SK-N-SH (cell line): ENCODE data around the gene B2M.

Experiments
- CHD2 ChIP-seq: fragments of 150-350 bp; IDR thresholded peaks from 2 replicates; pipeline ENCODE4 v1.6.1; 2018; ENCODE audit warnings: low read length; ENCODE audit not compliant: partially characterized antibody
- TF ChIP-seq, protein P1 (sequence below): fragments of 200-600 bp; sonication (generic); IDR thresholded peaks from 2 replicates; pipeline ENCODE4 v1.6.1; 2017; ENCODE audit warnings: antibody characterized with exemption, mild to moderate bottlenecking, moderate library complexity

GRCh38 chr15:44735482-44736180, 24.3 kb downstream of the B2M start:
- TF ChIP-seq, protein P1, sequence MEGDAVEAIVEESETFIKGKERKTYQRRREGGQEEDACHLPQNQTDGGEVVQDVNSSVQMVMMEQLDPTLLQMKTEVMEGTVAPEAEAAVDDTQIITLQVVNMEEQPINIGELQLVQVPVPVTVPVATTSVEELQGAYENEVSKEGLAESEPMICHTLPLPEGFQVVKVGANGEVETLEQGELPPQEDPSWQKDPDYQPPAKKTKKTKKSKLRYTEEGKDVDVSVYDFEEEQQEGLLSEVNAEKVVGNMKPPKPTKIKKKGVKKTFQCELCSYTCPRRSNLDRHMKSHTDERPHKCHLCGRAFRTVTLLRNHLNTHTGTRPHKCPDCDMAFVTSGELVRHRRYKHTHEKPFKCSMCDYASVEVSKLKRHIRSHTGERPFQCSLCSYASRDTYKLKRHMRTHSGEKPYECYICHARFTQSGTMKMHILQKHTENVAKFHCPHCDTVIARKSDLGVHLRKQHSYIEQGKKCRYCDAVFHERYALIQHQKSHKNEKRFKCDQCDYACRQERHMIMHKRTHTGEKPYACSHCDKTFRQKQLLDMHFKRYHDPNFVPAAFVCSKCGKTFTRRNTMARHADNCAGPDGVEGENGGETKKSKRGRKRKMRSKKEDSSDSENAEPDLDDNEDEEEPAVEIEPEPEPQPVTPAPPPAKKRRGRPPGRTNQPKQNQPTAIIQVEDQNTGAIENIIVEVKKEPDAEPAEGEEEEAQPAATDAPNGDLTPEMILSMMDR = no peak
- no peak for TF ChIP-seq CHD2
